SK-N-SH (cell line): ENCODE data around the gene RNPEPL1.

Experiments
- CTCF ChIP-seq: fragments of 200-600 bp; sonication (generic); IDR thresholded peaks from 2 replicates; pipeline ENCODE4 v1.6.1; 2017; ENCODE audit warnings: antibody characterized with exemption, mild to moderate bottlenecking, moderate library complexity
- JUND ChIP-seq: IDR thresholded peaks from 2 replicates; pipeline ENCODE4 v1.4.0; 2012
- MAX ChIP-seq: IDR thresholded peaks from 2 replicates; pipeline ENCODE4 v1.4.0; 2012; ENCODE audit warnings: low read depth
- NFIC ChIP-seq: IDR thresholded peaks from 2 replicates; pipeline ENCODE4 v1.4.0; 2012; ENCODE audit warnings: borderline replicate concordance
- NRF1 ChIP-seq: IDR thresholded peaks from 2 replicates; pipeline ENCODE4 v1.6.1; 2012; ENCODE audit warnings: low read depth, mild to moderate bottlenecking, low read length
- TAF1 ChIP-seq: IDR thresholded peaks from 2 replicates; pipeline ENCODE4 v1.6.1; 2012; ENCODE audit warnings: low read depth, mild to moderate bottlenecking, low read length, moderate library complexity, borderline replicate concordance

- TF ChIP-seq NFIC (no peak), CTCF (no peak), TAF1 (no peak), NRF1 (no peak), JUND (no peak), MAX (no peak)
Observed at GRCh38 chr2:240601061-240601830, 33.0 kb downstream of the RNPEPL1 start.
